ENCODE results near the gene MT1H.
A peak's percentile ranks its signal among the peaks of the same experiment; 100 is the strongest.
"Not testable (repeated sequence)": the region's sequence is repeated elsewhere in the genome, so short reads cannot be mapped to it uniquely, and the experiment has no call there.

Gene MT1H

DNA sequence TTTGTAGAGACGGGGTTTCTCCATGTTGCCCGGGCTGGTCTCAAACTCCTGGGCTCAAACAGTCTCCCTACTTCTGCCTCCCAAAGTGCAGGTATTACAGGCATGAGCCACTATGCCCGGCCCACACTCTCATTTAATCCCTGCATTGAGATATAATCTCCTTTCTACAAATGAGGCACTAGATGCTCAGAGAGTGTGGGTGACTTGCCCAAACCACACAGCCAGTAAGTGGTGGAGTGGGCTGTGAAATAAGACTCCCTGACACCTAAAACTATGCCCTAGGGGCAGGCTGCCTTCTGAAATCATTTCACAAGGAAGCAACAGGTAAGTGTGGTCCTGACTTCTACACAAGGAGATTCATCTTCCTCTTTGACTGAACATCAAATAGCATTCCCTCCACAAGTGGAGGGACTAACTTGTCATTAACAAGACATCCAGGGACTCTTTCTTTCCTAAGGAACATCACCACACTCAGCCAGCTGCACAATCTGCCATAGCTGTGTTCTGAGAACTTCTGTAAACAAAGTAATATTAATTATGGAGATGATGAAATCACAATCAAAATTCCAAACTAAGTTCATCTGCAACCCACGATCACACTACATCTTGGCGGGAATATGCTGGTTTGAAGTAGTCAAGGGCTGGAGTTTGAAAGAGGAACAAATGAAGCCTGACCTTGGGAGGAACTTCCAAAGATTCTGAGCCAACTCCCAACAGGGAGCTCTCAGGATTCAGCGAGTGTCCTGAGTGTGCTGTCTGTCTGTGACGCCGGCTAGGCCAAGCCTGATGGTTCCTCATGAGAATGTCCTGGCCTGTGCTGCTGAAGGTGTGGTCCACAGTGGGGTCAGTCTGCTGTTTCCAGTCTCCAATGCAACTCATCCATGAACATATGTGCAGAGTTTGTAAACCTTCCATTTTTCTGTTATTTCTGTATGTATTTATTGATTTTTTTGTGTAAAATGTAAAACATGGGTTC, 4.0 kb upstream of the MT1H start:
- DNase-seq (ENCODE audit: low read depth in 2 of 2), result not testable (repeated sequence)

DNA sequence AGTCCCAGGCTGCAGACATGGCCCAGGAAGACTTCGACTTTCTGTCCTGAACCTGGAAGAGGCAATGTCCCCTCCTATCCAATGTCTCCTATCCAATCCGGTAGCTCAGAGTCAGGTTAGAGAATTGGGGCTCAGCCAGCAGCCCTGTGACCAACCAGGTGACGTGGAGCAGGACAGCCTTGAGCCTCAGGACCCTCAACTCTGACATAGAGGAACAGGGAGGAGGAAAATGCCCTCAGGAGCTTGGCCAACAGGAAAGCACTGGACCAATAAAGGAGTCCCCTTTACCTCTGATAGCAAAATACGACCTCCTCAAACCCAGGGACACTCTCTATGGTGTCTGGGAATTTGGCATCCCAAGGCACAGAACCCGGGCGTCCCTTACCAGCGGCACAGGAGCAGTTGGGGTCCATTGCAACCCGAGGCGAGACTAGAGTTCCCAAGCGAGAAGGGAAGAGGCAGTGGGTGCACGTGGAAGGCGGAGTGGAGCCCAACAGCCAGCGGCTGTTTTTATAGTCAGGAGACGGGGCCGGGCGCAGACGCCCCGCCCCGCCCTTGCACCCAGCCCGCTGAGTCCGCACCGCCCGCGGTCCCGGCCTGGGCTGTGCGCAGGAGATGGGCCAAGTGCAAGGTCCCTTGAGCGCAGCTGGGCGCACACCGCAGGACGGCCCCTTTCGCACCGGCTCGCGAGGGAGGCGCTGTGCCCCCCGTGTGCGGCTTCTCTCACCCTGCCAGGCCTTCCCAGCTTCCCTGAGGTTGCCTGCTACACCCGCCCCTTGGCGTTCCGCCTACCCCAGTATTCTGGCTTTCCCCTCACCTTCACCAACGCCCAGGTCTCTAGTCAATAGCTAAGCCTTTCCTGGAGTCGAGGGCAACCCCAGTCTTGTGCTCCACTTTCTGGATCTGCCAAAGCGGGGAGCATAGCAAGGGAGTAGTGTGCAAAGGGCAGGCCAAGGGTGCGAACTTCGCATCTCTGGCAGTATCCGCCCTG, 1.7 kb upstream of the MT1H start, which contains the start of gene MT1G:
Gene MT1G (minus strand): TSS at position 485 of the 991 bp plus-strand sequence. CDS start 72 bp downstream, at position 413.
- no peak for DNase-seq (ENCODE audit: low read depth in 2 of 2)

DNA sequence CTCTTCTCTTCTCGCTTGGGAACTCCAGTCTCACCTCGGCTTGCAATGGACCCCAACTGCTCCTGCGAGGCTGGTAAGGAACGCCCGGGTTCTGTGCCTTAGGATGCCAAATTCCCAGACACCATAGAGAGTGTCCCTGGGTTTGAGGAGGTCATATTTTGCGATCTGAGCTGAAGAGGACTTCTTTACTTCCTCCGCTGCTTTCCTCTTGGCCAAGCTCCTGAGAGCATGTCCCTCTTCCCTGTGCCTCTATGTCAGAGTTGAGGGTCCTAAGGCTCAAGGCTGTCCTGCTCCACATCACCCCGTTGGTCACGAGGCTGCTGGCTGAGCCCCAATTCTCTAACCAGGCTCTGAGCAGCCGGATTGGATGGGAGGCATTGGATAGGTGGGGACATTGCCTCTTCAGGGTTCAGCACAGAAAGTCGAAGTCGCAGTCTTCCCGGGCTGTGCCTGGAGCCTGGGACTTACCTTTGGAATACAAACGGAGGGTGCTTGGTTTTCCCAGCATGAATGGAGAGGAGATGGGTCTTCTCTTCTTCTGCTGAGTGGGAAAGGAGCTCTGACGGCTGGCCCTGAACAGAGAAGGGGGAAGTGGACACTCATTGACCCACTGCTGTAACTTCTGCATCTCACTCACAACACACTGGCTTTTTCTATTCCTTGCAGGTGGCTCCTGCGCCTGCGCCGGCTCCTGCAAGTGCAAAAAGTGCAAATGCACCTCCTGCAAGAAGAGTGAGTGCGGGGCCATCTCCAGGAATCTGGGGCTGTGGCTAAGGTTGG, 416 bp downstream of the MT1H start:
- no peak for DNase-seq (ENCODE audit: low read depth in 2 of 2)

DNA sequence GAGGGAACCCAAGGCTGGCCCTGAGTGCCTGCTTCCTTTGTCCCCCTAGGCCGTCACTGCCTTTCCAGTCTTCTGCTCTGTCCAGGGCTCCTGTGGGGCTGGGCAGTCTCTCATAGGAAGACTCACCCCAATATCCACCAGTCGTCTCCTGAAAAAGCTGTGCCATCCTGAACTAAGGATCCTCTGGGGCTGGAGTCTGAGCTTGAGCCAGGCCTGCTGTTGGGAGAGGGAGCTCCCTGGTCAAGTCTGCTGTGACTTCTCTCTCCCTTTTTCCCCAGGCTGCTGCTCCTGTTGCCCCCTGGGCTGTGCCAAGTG, 963 bp downstream of the MT1H start:
- no peak for DNase-seq (ENCODE audit: low read depth in 2 of 2)

DNA sequence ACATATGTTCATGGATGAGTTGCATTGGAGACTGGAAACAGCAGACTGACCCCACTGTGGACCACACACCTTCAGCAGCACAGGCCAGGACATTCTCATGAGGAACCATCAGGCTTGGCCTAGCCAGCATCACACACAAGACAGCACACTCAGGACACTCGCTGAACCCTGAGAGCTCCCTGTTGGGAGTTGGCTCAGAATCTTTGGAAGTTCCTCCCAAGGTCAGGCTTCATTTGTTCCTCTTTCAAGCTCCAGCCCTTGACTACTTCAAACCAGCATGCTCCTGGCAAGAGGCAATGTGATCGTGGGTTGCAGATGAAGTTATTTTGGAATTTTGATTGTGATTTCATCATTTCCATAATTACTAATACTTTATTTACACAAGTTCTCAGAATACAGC, 2.1 kb downstream of the MT1H start:
- not testable (repeated sequence) for DNase-seq (ENCODE audit: low read depth in 2 of 2)

GRCh38 chr16:56672171-56672570, 2.6 kb downstream of the MT1H start:
- DNase-seq (ENCODE audit: low read depth in 2 of 2), result not testable (repeated sequence)

- no peak for DNase-seq (ENCODE audit: low read depth in 2 of 2)
Measured at GRCh38 chr16:56672761-56673536, 3.3 kb downstream of the MT1H start.

- DNase-seq (ENCODE audit: low read depth in 2 of 2), result no peak
Measured at GRCh38 chr16:56673921-56674320, 4.3 kb downstream of the MT1H start.

DNA sequence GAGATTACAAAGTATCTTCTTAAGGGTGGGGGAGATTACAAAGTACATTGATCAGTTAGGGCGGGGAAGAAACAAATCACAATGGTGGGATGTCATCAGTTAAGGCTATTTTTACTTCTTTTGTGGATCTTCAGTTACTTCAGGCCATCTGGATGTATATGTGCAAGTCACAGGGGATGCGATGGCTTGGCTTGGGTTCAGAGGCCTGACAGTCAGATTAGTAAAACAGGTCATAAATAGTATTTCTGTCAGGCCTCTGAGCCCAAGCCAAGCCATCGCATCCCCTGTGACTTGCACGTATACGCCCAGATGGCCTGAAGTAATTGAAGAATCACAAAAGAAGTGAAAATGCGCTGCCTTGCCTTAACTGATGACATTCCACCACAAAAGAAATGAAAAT, 5.0 kb downstream of the MT1H start:
- DNase-seq (ENCODE audit: low read depth in 2 of 2), result not testable (repeated sequence)

GRCh38 chr16:56675685-56676210, 6.1 kb downstream of the MT1H start:
- DNase-seq (ENCODE audit: low read depth in 2 of 2), result no peak

- no peak for DNase-seq (ENCODE audit: low read depth in 2 of 2)
Measured at GRCh38 chr16:56677474-56677873, 7.9 kb downstream of the MT1H start.

DNA sequence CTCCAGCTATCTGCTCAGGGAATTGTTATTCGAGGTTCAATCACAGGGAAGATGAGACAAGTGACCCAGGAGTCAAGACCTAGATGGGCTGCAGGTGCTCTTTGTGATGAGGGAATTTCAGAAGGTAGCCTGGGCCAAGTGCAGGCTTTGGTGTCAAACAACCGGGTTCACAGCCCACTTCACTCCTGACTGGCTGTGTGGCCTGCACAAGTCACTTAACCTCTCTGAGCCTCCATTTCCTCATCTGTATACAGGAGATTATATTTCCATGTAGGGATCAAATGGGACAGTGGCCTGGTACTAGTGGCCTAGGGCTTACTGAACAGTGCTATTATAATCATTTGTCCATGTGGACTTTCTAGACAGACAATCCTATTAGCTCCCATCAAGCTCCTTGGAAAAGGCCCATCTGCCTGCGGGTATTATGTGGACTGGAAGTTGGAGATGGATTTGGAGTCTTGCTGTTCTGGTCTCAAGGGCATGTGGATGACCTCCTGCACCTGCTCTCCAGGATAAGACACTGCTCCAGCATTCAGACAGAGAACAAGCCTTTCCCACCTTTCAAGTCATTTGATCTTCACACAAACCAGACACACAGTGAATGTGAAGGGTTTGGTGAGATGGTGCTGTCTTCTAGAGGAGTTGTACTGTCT, 9.6 kb downstream of the MT1H start:
- DNase-seq (ENCODE audit: low read depth in 2 of 2), result no peak

- no peak for DNase-seq (ENCODE audit: low read depth in 2 of 2)
Measured at GRCh38 chr16:56679818-56680217, 10.2 kb downstream of the MT1H start.

- peak; percentile 85 to 90 for DNase-seq (ENCODE audit: low read depth in 2 of 2)
Measured at GRCh38 chr16:56681939-56682702, 12.5 kb downstream of the MT1H start, which contains the start of gene MT1X. Gene MT1X, plus strand, starts transcription at chr16:56682470. Its CDS starts 71 bp downstream, at chr16:56682541.

DNA sequence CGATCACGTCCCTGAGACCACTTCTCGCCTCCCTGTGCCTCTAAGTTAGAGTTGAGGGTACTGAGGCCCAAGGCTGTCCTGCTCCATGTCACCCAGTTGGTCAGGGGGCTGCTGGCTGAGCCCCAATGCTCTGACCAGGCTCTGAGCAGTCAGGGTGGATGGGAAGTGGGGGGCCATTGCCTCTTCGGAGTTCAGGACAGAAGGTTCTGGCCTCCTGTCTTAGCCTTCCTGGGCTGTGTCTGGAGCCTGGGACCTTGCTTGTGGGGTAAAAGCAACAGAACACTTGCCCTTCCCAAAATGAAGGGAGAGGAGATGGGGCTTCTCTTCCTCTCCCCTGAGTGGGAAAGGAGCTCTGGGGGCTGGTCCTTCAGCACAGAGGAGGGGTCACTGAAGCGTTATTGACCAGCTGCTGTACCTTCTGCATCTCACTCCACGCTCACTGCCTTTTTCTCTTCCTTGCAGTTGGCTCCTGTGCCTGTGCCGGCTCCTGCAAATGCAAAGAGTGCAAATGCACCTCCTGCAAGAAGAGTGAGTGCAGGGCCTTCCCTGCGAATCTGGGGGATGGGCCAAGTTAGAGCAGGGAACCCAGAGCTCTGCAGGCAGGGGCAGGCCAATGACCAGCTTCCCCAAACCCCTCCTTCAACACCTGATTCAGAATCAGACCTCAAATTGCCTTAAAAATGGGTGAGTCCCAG, 13.2 kb downstream of the MT1H start:
- no peak for DNase-seq (ENCODE audit: low read depth in 2 of 2)

GRCh38 chr16:56683424-56684172, 14.0 kb downstream of the MT1H start:
- no peak for DNase-seq (ENCODE audit: low read depth in 2 of 2)

DNA sequence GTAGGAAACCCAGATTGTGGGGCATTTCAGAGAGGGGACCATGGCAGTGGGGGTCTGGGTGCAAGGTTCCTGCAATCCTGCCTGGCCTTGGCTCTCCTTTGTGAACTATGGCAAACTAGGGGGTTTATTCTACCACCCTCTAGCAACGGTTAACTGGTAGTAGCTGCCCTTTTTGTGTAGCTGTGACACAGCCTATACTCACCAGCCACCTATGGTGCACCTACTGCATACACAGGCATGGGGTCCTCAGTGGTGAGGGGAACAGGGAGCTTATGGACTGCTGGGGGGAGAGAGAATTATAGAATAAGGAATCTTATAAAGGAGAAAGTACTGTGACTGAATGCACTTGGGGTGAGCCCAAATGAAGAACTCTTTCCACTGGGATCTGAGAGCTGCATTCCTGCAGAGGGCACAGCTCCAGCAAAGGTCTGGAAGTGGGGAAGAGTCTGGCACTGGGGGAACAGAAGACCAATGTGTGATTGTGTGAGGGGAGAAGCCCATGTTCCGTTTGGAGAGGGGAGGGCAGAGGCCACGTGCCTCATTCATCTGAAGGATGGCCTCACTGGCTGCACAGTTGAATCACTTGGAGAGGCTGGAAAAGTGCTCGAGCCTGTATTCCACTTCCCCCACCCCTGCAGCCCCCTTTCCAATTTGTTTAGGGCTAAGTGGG, 14.8 kb downstream of the MT1H start:
- no peak for DNase-seq (ENCODE audit: low read depth in 2 of 2)
